HEK293T (cell line): Measurements from ENCODE around the gene ABCC5.

Experiments
- CTCF ChIA-PET: fragments of 350-600 bp; formaldehyde crosslinking; extraction: SDS; loops from one replicate; lab custom pipeline; 2021; ENCODE audit warnings: antibody characterized with exemption, inconsistent platforms; lab: Yijun Ruan, JAX
- POLR2A ChIA-PET: fragments of 350-600 bp; formaldehyde crosslinking; extraction: SDS; loops from one replicate; lab custom pipeline; 2020; ENCODE audit warnings: antibody characterized with exemption, inconsistent platforms; lab: Yijun Ruan, JAX
- DNase-seq: peaks from one replicate; pipeline ENCODE4 v3.0.0; 2012; ENCODE audit warnings: mixed read lengths; ENCODE audit errors: extremely low spot score
- ARNT ChIP-seq: fragments of 450-650 bp; IDR thresholded peaks from 2 replicates; pipeline ENCODE4 v1.6.1; 2017; ENCODE audit warnings: mild to moderate bottlenecking
- BHLHE40 ChIP-seq: fragments of 450-650 bp; IDR thresholded peaks from 2 replicates; pipeline ENCODE4 v1.6.1; 2016; ENCODE audit warnings: mild to moderate bottlenecking, moderate library complexity, borderline replicate concordance
- CTBP1 ChIP-seq: fragments of 450-650 bp; IDR thresholded peaks from 2 replicates; pipeline ENCODE4 v1.6.1; 2016; ENCODE audit warnings: borderline replicate concordance
- ELF4 ChIP-seq: fragments of 450-650 bp; IDR thresholded peaks from 2 replicates; pipeline ENCODE4 v1.6.1; 2017; ENCODE audit warnings: antibody characterized with exemption
- FOXA1 ChIP-seq: fragments of 450-650 bp; IDR thresholded peaks from 2 replicates; pipeline ENCODE4 v1.6.1; 2016; ENCODE audit warnings: mild to moderate bottlenecking
- FOXK2 ChIP-seq: fragments of 450-650 bp; IDR thresholded peaks from 2 replicates; pipeline ENCODE4 v1.6.1; 2016; ENCODE audit warnings: mild to moderate bottlenecking
- FOXM1 ChIP-seq: fragments of 450-650 bp; IDR thresholded peaks from 2 replicates; pipeline ENCODE4 v1.6.1; 2017; ENCODE audit warnings: mild to moderate bottlenecking, borderline replicate concordance
- HDGF ChIP-seq: fragments of 450-650 bp; IDR thresholded peaks from 2 replicates; pipeline ENCODE4 v1.6.1; 2017; ENCODE audit warnings: antibody characterized with exemption, borderline replicate concordance
- L3MBTL2 ChIP-seq: fragments of 450-650 bp; conservative IDR thresholded peaks from 2 replicates; pipeline ENCODE4 v1.6.1; 2016; ENCODE audit warnings: mild to moderate bottlenecking
- LEF1 ChIP-seq: fragments of 450-650 bp; IDR thresholded peaks from 2 replicates; pipeline ENCODE4 v1.6.1; 2017; ENCODE audit warnings: mild to moderate bottlenecking, borderline replicate concordance
- NFRKB ChIP-seq: fragments of 450-650 bp; IDR thresholded peaks from 2 replicates; pipeline ENCODE4 v1.6.1; 2016; ENCODE audit warnings: mild to moderate bottlenecking, moderate library complexity
- PKNOX1 ChIP-seq: fragments of 450-650 bp; IDR thresholded peaks from 2 replicates; pipeline ENCODE4 v1.6.1; 2016
- SP1 ChIP-seq: fragments of 450-650 bp; IDR thresholded peaks from 2 replicates; pipeline ENCODE4 v1.6.1; 2017
- SUZ12 ChIP-seq: fragments of 450-650 bp; IDR thresholded peaks from 2 replicates; pipeline ENCODE4 v1.6.1; 2016; ENCODE audit warnings: mild to moderate bottlenecking
- TARDBP ChIP-seq: fragments of 450-650 bp; IDR thresholded peaks from 2 replicates; pipeline ENCODE4 v1.6.1; 2016
- ZNF384 ChIP-seq: fragments of 450-650 bp; IDR thresholded peaks from 2 replicates; pipeline ENCODE4 v1.6.1; 2016

The ABCC5 gene

GRCh38 chr3:183907176-183907575, 110.5 kb downstream of the ABCC5 start:
- ChIA-PET POLR2A (no interaction called here), CTCF (interaction anchor here (0.6 kb wide), 1 partner anchor 562 kb away, joined by 3 read pairs; no protein-coding TSS in a partner anchor)
- no peak for DNase-seq
- TF ChIP-seq CTBP1 = no peak
- no peak for TF ChIP-seq FOXK2
- no peak for TF ChIP-seq ELF4
- no peak for TF ChIP-seq FOXA1
- TF ChIP-seq FOXM1 = no peak
- TF ChIP-seq NFRKB = no peak

- CTCF ChIA-PET = no interaction called here
- no peak for TF ChIP-seq ARNT
- no peak for TF ChIP-seq ZNF384
- TF ChIP-seq L3MBTL2 = no peak
- no peak for TF ChIP-seq SUZ12
- TF ChIP-seq PKNOX1 = no peak
- TF ChIP-seq SP1 = no peak
- TF ChIP-seq NFRKB = no peak
- TF ChIP-seq FOXM1 = no peak
- no peak for TF ChIP-seq FOXK2
- no peak for TF ChIP-seq CTBP1
- TF ChIP-seq ELF4 = no peak
- no peak for TF ChIP-seq BHLHE40
- no peak for TF ChIP-seq LEF1
- TF ChIP-seq FOXA1 = no peak
- TF ChIP-seq TARDBP = no peak
- TF ChIP-seq HDGF = no peak
- DNase-seq = no peak
- POLR2A ChIA-PET = no interaction called here
Observed at GRCh38 chr3:183906234-183906921, 111.3 kb downstream of the ABCC5 start.

GRCh38 chr3:183904833-183905780, 112.6 kb downstream of the ABCC5 start:
- POLR2A ChIA-PET = interaction anchor here (1.0 kb wide), 1 partner anchor 113 kb away, joined by 3 read pairs; the partner anchor contains the start of gene ABCC5
- TF ChIP-seq ZNF384 (no peak), SP1 (no peak), BHLHE40 (no peak)
- DNase-seq = no peak
- CTCF ChIA-PET = interaction anchor here (0.8 to 1.0 kb wide), 3 partner anchors 9 to 73 kb away, joined by 3 to 7 read pairs (median 3); partner anchors contain the start of gene PARL

- TF ChIP-seq ARNT = no peak
- TF ChIP-seq FOXA1 = no peak
- no peak for TF ChIP-seq ZNF384
- no peak for TF ChIP-seq FOXM1
- TF ChIP-seq FOXK2 = no peak
- no peak for TF ChIP-seq L3MBTL2
- no peak for TF ChIP-seq TARDBP
- TF ChIP-seq PKNOX1 = no peak
- TF ChIP-seq BHLHE40 = no peak
- TF ChIP-seq SP1 = no peak
- TF ChIP-seq ELF4 = no peak
- no peak for TF ChIP-seq HDGF
- no peak for TF ChIP-seq CTBP1
- TF ChIP-seq SUZ12 = no peak
- TF ChIP-seq LEF1 = no peak
- TF ChIP-seq NFRKB = no peak
- ChIA-PET POLR2A (interaction anchor here (0.7 to 1.0 kb wide), 2 partner anchors 14 to 236 kb away, joined by 3 read pairs; partner anchors contain the start of gene PARL), CTCF (interaction anchor here (0.6 kb wide), 1 partner anchor 722 kb away, joined by 3 read pairs; no protein-coding TSS in a partner anchor)
- DNase-seq = no peak
Observed at GRCh38 chr3:183898028-183898431, 119.7 kb downstream of the ABCC5 start.

- ChIA-PET CTCF (no interaction called here), POLR2A (interaction anchor here (0.6 to 1.0 kb wide), 3 partner anchors 13 to 251 kb away, joined by 3 to 4 read pairs (median 3); partner anchors contain the start of gene PARL)
- TF ChIP-seq SP1 (no peak), ARNT (no peak), BHLHE40 (no peak), ZNF384 (no peak), LEF1 (no peak), ELF4 (no peak), L3MBTL2 (no peak), SUZ12 (no peak), NFRKB (no peak), FOXA1 (no peak), HDGF (no peak), TARDBP (no peak), CTBP1 (no peak), FOXK2 (no peak), FOXM1 (no peak), PKNOX1 (no peak)
Observed at GRCh38 chr3:183897606-183898005, 120.1 kb downstream of the ABCC5 start.

GRCh38 chr3:183896610-183897009, 121.1 kb downstream of the ABCC5 start:
- ChIA-PET POLR2A (no interaction called here), CTCF (interaction anchor here (1.3 to 1.5 kb wide), 3 partner anchors 8 to 119 kb away, joined by 3 to 9 read pairs (median 7); partner anchors contain the start of gene PARL)
- no peak for TF ChIP-seq ZNF384
- no peak for TF ChIP-seq ARNT
- DNase-seq = no peak

More at GRCh38 chr3:183897606-183898005, 120.1 kb downstream of the ABCC5 start:
- no peak for DNase-seq
